GM12891 (cell line): ENCODE data around the gene SHMT1.

Experiments
- PAX5 ChIP-seq: IDR thresholded peaks from 2 replicates; pipeline ENCODE4 v1.6.1; 2011; ENCODE audit warnings: low read length, moderate library complexity, mild to moderate bottlenecking; ENCODE audit not compliant: insufficient read depth, severe bottlenecking
- POLR2A ChIP-seq: IDR thresholded peaks from 2 replicates; pipeline ENCODE4 v1.6.1; 2011; ENCODE audit warnings: low read depth, low read length, control low read depth
- POLR2AphosphoS5 ChIP-seq: IDR thresholded peaks from 2 replicates; pipeline ENCODE4 v1.6.1; 2011; ENCODE audit warnings: low read depth, low read length, control low read depth
- TAF1 ChIP-seq: IDR thresholded peaks from 2 replicates; pipeline ENCODE4 v1.6.1; 2011; ENCODE audit warnings: low read depth, low read length, control low read depth

GRCh38 chr17:18328643-18329204, 34.6 kb downstream of the SHMT1 start:
- TF ChIP-seq POLR2A (no peak), POLR2AphosphoS5 (no peak), TAF1 (no peak), PAX5 (no peak)
